K562 (cell line): ENCODE measurements around the gene PLIN5. TPM values are rescaled to one million over a fixed set of nuclear protein-coding genes. Genes with fewer than 3 reads are reported as not detected.
A peak's percentile ranks its signal among the peaks of the same experiment; 100 is the strongest.

Experiments
- ATF6 ChIP-seq: sonication (generic); formaldehyde crosslinking; IDR thresholded peaks from 2 replicates; pipeline ENCODE4 v1.4.0; 2020; ENCODE audit warnings: mild to moderate bottlenecking, missing genetic modification reagents
- DACH1 ChIP-seq: fragments of 450-650 bp; IDR thresholded peaks from 2 replicates; pipeline ENCODE4 v1.6.1; 2018; ENCODE audit not compliant: partially characterized antibody
- DEAF1 ChIP-seq: fragments of 450-650 bp; formaldehyde crosslinking; IDR thresholded peaks from 2 replicates; pipeline ENCODE4 v1.4.0; 2020; ENCODE audit warnings: mild to moderate bottlenecking, moderate library complexity
- GTF2E2 ChIP-seq: fragments of 200-800 bp; sonication (Bioruptor generic); IDR thresholded peaks from 2 replicates; pipeline ENCODE4 v1.6.1; 2016; ENCODE audit warnings: missing genetic modification characterization, missing compliant biosample characterization
- HDAC1 ChIP-seq, 2 experiments: fragments of 450-650 bp; IDR thresholded peaks; 2 replicates each; pipeline ENCODE4 v1.6.1; 2016 to 2017; ENCODE audit warnings: inconsistent platforms in 1 of 2, mild to moderate bottlenecking in 1 of 2, moderate library complexity in 1 of 2
- POU5F1 ChIP-seq: fragments of 150-350 bp; IDR thresholded peaks from 2 replicates; pipeline ENCODE4 v1.6.1; 2014; ENCODE audit warnings: borderline replicate concordance, low read length, low read depth, mild to moderate bottlenecking; ENCODE audit not compliant: partially characterized antibody
- RFX1 ChIP-seq: fragments of 450-650 bp; IDR thresholded peaks from 2 replicates; pipeline ENCODE4 v1.6.1; 2016; ENCODE audit warnings: mild to moderate bottlenecking, moderate library complexity
- SMARCE1 ChIP-seq: fragments of 450-650 bp; IDR thresholded peaks from 2 replicates; pipeline ENCODE4 v1.7.1; 2016; ENCODE audit warnings: mild to moderate bottlenecking
- TAF1 ChIP-seq: IDR thresholded peaks from 2 replicates; pipeline ENCODE4 v1.6.1; 2011; ENCODE audit warnings: mild to moderate bottlenecking, low read length, moderate library complexity; ENCODE audit not compliant: insufficient read depth, control insufficient read depth, severe bottlenecking; ENCODE audit errors: extremely low read depth
- THRAP3 ChIP-seq: fragments of 450-650 bp; IDR thresholded peaks from 2 replicates; pipeline ENCODE4 v1.6.1; 2016; ENCODE audit warnings: mild to moderate bottlenecking, inconsistent platforms, borderline replicate concordance
- ZBTB40 ChIP-seq, 2 experiments: fragments of 450-650 bp in 1 of 2; sonication (generic) in 1 of 2; formaldehyde crosslinking in 1 of 2; IDR thresholded peaks; 2 replicates each; pipeline versions ENCODE4 v1.7.1 to v1.9.0; 2016 to 2022; ENCODE audit warnings: inconsistent platforms in 1 of 2, mild to moderate bottlenecking in 1 of 2, missing genetic modification reagents in 1 of 2
- polyA plus RNA-seq, 8 experiments: library from polyadenylated mRNA; depleted of rRNA in 4 of 8; stranded (reverse) in 5 of 8; unstranded in 3 of 8; fragments of >200 nt; fragmentation: Nextera tagmentation in 2 of 8; fragmentation: Illumina TruSeq in 1 of 8; extraction: Ambion mirVana in 2 of 8; extraction: Trizol in 1 of 8; gene quantifications; 2 replicates each; pipeline versions ENCODE4 v1.2.1 to v1.2.3, GENCODE V29; 2011 to 2014; ENCODE audit warnings: inconsistent platforms in 1 of 8, missing spikeins in 1 of 8
- total RNA-seq, 7 experiments: library from RNA; depleted of rRNA in 6 of 7; stranded (reverse); fragments of >200 nt in 6 of 7; fragmentation: Illumina TruSeq in 2 of 7; extraction: Trizol in 2 of 7; gene quantifications; 2 replicates each; pipeline versions ENCODE4 v1.2.1 to v1.2.3, GENCODE V29; 2011 to 2021; ENCODE audit warnings: low replicate concordance in 1 of 7

PLIN5 gene
- total and polyA plus RNA-seq, 9 of the 15 experiments (the other 6 are each of a cell fraction or from before 2014, with no cell fraction given): 0.04 to 1.3 (median 0.50) TPM

- TF ChIP-seq DEAF1 (no peak), TAF1 (peak; percentile 56), GTF2E2 (tag) (peak; percentile 78), POU5F1 (no peak), DACH1 (no peak), HDAC1 (IDR thresholded peaks at IDR 0.05) (peak in 1 of 2 experiments; percentile 72; a peak in 2 of 4 replicates), RFX1 (no peak), ZBTB40 (IDR thresholded peaks at IDR 0.05) (peak; percentile 76), ZBTB40 (CRISPR knock-in tag; IDR thresholded peaks at IDR 0.05) (no peak), ATF6 (CRISPR knock-in tag) (no peak), THRAP3 (no peak), SMARCE1 (no peak; the same call in 1 of the 2 replicates)
These were observed 4.9 kb upstream of the PLIN5 start, which contains the start of gene LRG1 (continued) for GRCh38 chr19:4539693-4540581.
